ENCODE results near the gene POU6F2.
"Not testable (repeated sequence)": the region's sequence is repeated elsewhere in the genome, so short reads cannot be mapped to it uniquely, and the experiment has no call there.

The POU6F2 gene, protein sequence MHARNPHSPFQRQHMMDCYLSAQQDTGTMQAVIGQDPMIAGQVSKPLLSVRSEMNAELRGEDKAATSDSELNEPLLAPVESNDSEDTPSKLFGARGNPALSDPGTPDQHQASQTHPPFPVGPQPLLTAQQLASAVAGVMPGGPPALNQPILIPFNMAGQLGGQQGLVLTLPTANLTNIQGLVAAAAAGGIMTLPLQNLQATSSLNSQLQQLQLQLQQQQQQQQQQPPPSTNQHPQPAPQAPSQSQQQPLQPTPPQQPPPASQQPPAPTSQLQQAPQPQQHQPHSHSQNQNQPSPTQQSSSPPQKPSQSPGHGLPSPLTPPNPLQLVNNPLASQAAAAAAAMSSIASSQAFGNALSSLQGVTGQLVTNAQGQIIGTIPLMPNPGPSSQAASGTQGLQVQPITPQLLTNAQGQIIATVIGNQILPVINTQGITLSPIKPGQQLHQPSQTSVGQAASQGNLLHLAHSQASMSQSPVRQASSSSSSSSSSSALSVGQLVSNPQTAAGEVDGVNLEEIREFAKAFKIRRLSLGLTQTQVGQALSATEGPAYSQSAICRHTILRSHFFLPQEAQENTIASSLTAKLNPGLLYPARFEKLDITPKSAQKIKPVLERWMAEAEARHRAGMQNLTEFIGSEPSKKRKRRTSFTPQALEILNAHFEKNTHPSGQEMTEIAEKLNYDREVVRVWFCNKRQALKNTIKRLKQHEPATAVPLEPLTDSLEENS

DNA sequence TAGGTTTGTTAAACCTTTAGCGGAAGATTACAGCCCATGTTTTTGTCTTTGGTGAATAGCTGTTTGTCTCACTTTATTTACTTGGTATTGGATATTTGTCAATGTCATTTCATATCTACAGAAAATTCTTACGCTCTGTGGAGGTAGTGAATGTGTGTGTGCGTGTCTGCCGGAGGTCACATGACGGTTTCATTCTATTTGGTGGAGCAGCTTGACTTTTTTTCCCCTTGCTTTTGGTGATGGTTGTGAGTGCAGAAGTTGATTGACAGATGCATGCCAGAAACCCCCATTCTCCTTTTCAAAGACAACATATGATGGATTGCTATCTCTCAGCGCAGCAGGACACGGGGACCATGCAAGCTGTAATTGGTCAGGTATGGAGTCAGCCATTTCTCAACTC lies at the start of gene POU6F2:
Gene POU6F2, plus strand, starts transcription at position 225 of the 400 bp plus-strand sequence. Its CDS starts 45 bp downstream, at position 270.
- DNase-seq (ENCODE audit: low read depth), result no peak

DNA sequence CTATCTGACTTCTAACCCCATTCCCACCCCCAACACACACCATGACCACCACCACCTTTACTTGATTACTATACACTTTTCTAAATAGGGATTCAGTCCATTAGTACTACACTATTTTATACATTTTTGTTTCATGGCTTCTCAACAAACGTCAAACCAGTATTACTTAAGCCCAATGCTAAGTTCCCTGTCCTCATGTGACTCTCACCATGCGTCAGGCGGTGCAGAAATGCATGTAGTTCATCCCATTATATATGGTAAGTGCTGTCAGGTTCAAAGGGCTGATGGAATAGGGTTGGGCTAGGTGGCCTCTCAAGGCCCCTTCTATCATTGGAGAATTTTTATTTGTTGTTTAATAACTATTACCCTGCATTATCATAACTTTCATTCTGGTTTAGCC lies 49.2 kb upstream of the POU6F2 start:
- DNase-seq (ENCODE audit: low read depth), result no peak

GRCh38 chr7:38929460-38930171 lies 48.1 kb upstream of the POU6F2 start:
- peak; percentile 66 for DNase-seq (ENCODE audit: low read depth)

- DNase-seq (ENCODE audit: low read depth), result peak; percentile 41
Measured at GRCh38 chr7:38932509-38933168, 45.1 kb upstream of the POU6F2 start.

GRCh38 chr7:38934051-38934450 lies 43.7 kb upstream of the POU6F2 start:
- DNase-seq (ENCODE audit: low read depth), result no peak

- peak; percentile 7 for DNase-seq (ENCODE audit: low read depth)
Measured at GRCh38 chr7:38934536-38934935, 43.2 kb upstream of the POU6F2 start.

- no peak for DNase-seq (ENCODE audit: low read depth)
Measured at GRCh38 chr7:38936641-38937040, 41.1 kb upstream of the POU6F2 start.

DNA sequence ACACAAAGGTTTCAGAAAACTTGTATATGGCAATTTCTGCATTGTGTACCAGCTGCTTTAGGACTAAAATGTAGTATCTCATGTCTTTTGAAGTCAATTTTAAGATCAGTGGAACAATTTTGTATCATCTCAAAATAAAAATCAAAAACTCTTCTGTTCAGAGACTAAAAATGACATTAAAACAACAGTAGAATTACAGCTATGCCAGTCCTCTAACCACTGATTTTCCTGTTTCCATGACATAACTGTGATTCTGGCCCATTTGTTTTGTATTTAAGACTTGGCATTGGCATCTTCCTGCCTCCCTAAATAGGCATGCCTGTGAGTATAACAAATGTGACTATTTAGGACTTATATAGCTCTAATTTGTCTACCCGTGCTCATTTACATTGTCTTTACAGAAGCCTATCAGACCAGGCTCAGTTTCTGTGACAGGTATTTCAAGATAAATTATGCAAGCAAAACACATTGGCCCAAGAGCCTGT lies 39.7 kb upstream of the POU6F2 start:
- DNase-seq (ENCODE audit: low read depth), result no peak

DNA sequence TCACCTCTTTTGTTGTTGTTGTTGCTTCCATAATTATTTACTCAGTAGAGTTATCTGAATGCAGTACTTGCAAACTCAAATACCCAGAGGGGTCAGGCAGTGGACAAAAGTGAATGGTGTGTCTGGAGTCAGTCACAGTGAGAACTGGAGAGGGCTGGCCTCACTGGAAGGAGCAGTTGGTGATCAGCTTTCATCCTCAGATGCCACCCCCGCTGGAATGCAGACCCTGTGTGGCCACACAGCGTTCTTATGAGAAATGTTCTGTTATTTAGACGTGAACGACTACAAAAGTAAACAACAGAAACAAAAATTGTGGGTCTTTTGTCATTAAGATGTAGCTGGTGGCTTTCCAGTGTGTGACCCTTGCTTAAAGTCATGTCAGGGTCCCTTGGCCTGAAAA lies 39.1 kb upstream of the POU6F2 start:
- no peak for DNase-seq (ENCODE audit: low read depth)

DNA sequence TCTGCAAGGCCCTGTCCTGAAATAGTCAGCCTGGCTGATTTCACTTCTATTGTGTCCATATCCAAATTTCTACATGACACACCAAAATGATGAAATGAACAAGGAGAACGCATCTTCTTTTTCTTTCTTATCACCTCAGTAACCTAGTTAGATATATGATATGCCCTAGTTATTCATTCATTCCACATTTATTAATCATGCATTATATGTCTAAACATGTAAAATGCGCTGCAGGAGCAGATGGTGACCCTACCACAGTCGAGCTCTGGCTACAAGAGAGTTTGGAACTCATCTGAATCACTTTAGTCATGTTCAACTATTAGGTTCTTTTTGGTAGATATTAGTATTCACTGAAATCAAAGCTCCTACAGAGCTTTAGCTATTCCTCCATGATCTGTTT lies 36.9 kb upstream of the POU6F2 start:
- DNase-seq (ENCODE audit: low read depth), result no peak

DNA sequence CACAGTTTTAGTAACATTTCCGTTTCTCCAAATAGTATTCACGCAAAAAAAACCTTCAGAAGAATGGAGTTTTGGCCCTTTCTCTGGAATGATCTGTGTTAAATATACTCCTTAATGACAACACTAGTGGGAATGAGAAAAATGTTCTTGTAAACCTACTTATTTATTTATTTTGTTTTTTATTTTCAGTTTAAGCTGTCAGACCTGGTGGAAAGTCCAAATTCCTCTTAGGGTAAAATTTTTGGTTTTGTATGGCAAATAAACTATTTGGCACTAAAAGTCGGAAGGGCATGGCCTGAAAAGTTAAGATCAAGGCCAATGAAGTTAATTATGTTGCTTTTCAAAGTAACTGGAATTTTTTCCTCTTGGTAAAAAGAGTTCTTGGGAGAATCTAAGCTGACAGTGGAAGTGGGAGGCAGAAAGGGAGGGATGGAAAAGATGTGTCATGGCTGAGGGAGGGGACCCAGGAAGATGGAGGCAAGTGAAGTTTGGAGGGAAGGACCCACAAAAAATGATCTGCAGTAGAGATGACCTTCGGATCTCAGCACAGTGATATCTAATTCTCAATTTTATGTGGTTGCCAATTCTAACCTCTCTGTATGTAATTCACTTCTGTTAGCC lies 35.2 kb upstream of the POU6F2 start:
- no peak for DNase-seq (ENCODE audit: low read depth)

DNA sequence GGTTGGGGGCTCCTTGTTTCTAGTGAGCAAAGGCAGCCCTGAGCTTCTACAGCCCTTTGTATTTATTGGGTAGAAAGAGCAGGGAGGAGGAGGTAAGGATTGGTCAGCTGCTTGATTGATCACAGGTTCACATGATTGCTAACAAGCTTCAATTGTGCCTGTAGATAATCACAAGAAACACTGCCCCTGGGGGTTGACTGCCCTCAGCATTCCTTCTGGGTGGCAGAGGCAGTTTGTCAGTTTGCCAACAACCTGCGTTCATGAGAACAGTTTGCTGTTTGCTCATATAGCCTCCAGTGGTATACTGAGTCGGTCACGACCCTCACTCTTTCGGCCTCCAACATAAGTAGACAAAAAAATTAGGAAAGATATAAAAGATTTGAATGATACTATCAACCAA lies 30.2 kb upstream of the POU6F2 start:
- DNase-seq (ENCODE audit: low read depth), result not testable (repeated sequence)

DNA sequence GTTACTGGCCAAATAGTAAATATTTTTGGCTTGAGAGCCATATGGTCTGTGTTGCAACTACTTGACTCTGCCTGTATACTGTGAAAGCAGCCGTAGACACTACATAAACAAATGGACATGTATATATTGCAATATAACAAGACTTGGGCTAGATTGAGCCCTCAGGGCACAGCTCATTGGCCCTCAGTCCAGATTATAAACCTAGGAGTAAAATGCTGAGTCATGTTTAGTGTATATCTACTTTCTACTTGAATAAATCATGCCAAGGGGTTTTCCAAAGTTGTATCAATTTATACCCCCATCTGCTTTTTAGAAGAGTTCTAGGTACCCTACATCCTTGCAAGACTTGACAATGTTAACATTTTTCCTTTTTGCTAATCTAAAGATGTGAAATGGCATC lies 27.4 kb upstream of the POU6F2 start:
- DNase-seq (ENCODE audit: low read depth), result peak; percentile 37

- DNase-seq (ENCODE audit: low read depth), result no peak
Measured at GRCh38 chr7:38951213-38951612, 26.5 kb upstream of the POU6F2 start.

DNA sequence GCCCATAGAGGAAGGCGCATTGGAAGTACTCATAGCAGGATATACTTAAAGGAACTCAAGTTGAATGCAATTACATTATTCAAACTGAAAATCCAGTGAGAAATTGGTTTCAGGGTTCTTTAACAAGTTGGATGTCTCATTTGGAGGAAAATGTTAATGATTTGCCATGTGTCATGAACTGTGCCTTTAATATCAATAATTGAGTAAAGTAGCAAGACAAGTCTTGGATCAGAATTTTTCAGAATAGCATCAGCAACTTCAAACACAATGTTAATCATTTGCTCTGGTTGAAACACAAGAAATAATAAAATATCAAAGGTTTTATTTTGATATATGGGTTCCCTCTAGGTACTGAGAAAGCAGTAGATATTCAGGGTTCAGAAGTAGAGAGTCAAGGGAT lies 24.5 kb upstream of the POU6F2 start:
- DNase-seq (ENCODE audit: low read depth), result no peak

GRCh38 chr7:38953971-38954370 lies 23.7 kb upstream of the POU6F2 start:
- DNase-seq (ENCODE audit: low read depth), result no peak

GRCh38 chr7:38955892-38956291 lies 21.8 kb upstream of the POU6F2 start:
- DNase-seq (ENCODE audit: low read depth), result no peak

GRCh38 chr7:38962028-38962427 lies 15.7 kb upstream of the POU6F2 start:
- DNase-seq (ENCODE audit: low read depth), result no peak

GRCh38 chr7:38964921-38965320 lies 12.8 kb upstream of the POU6F2 start:
- no peak for DNase-seq (ENCODE audit: low read depth)

DNA sequence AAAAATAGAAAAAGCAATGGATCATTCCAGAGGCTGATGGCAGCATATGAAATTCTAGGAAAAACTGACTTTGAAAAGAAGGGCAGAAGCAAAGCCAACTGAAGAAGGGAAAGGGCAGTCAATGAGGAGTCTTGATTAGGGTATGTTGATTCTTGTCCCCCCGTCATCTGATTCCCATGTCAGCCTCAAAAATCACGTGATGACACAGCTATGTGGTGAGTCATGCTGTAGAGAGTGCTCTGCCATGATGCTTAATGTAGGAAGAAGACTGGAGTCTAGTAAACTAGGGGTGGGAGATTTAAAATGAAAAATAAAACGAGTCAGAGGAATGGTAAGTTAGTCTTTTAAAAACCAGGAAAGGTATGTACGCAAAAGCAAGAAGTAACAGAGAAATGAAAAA lies 3.9 kb upstream of the POU6F2 start:
- DNase-seq (ENCODE audit: low read depth), result no peak

GRCh38 chr7:38975944-38976392 lies 1.7 kb upstream of the POU6F2 start:
- peak; percentile 1 for DNase-seq (ENCODE audit: low read depth)

- no peak for DNase-seq (ENCODE audit: low read depth)
Measured at GRCh38 chr7:38978491-38978890, 782 bp downstream of the POU6F2 start.

All from iris pigment epithelial cell (primary cell).